Endodermal cell (in vitro differentiated cells): ENCODE data around the gene AMER3. TPM values are rescaled to one million over a fixed set of nuclear protein-coding genes. Genes with fewer than 3 reads are reported as not detected.

Source experiments
- DNase-seq: peaks from one replicate; pipeline ENCODE4 v3.0.0-alpha.2; 2017
- H3K27ac ChIP-seq: 2 replicates; pipeline ENCODE4 v1.5.1; 2013; ENCODE audit warnings: mild to moderate bottlenecking, low read depth, low read length, moderate library complexity
- H3K27me3 ChIP-seq: 2 replicates; pipeline ENCODE4 v1.6.1; 2013; ENCODE audit warnings: mild to moderate bottlenecking, low read length, moderate library complexity; ENCODE audit not compliant: insufficient read depth, control insufficient read depth, poor library complexity, severe bottlenecking
- H3K36me3 ChIP-seq: 2 replicates; pipeline ENCODE4 v1.7.0; 2013; ENCODE audit warnings: mild to moderate bottlenecking, low read length, moderate library complexity; ENCODE audit not compliant: control insufficient read depth, insufficient read depth
- H3K4me1 ChIP-seq: one replicate; pipeline ENCODE4 v1.7.0; 2013; ENCODE audit warnings: low read length; ENCODE audit not compliant: control insufficient read depth, insufficient read depth
- H3K4me3 ChIP-seq: 2 replicates; pipeline ENCODE4 v1.5.1; 2013; ENCODE audit warnings: mild to moderate bottlenecking, low read length, moderate library complexity
- H3K9ac ChIP-seq: 2 replicates; pipeline ENCODE4 v1.6.1; 2013; ENCODE audit warnings: mild to moderate bottlenecking, low read length, moderate library complexity; ENCODE audit not compliant: poor library complexity, severe bottlenecking; ENCODE audit errors: extremely low read depth
- H3K9me3 ChIP-seq: 2 replicates; pipeline ENCODE4 v1.6.1; 2013; ENCODE audit warnings: mild to moderate bottlenecking, low read length, moderate library complexity; ENCODE audit not compliant: control insufficient read depth
- H3K27ac Mint-ChIP-seq: 2 replicates; pipeline ENCODE4 v1.8.0; 2020; ENCODE audit warnings: mixed read lengths
- H3K27me3 Mint-ChIP-seq: 2 replicates; pipeline ENCODE4 v1.8.0; 2021; ENCODE audit warnings: mild to moderate bottlenecking, mixed read lengths; ENCODE audit not compliant: insufficient read depth
- H3K36me3 Mint-ChIP-seq: 2 replicates; pipeline ENCODE4 v1.8.0; 2020; ENCODE audit warnings: low read depth, mixed read lengths
- H3K4me1 Mint-ChIP-seq: 2 replicates; pipeline ENCODE4 v1.8.0; 2020; ENCODE audit warnings: mixed read lengths
- H3K4me3 Mint-ChIP-seq: 2 replicates; pipeline ENCODE4 v1.8.0; 2020; ENCODE audit warnings: mild to moderate bottlenecking, moderate library complexity, mixed read lengths
- H3K9me3 Mint-ChIP-seq: 2 replicates; pipeline ENCODE4 v1.8.0; 2020; ENCODE audit warnings: mild to moderate bottlenecking, mixed read lengths
- CTCF ChIP-seq: fragments of 200-600 bp; sonication (generic); conservative IDR thresholded peaks from 2 replicates; pipeline ENCODE4 v1.5.0; 2021; ENCODE audit warnings: antibody characterized with exemption, mild to moderate bottlenecking
- whole genome bisulfite sequencing, 2 experiments: methylation state at CpG; one replicate each; pipeline versions ENCODE4 v1.1.5 to v1.1.7; 2013; ENCODE audit warnings: missing lambda C conversion rate in 2 of 2, mixed read lengths in 1 of 2; ENCODE audit not compliant: insufficient coverage in 1 of 2, insufficient read length in 1 of 2; 5-methylcytosine and 5-hydroxymethylcytosine counted together
- total RNA-seq, 2 donors: library from RNA; stranded (reverse); fragmentation: NEBNext Ultra II Directional in 1 of 2; extraction: Animal tissue kit (Norgen Biotek cat#: 25700) in 1 of 2; gene quantifications; 2 replicates in 1 of 2; 3 replicates in 1 of 2; pipeline ENCODE4 v1.2.1, GENCODE V29; 2021

Gene AMER3
- total RNA-seq, 2 donors from 2014 or later: 0.91 to 2.3 TPM

GRCh38 chr2:130814931-130815680 is 59.8 kb downstream of the AMER3 start:
- H3K9me3 Mint-ChIP-seq: no peaks in the 10 kb centered on the region
- no peaks in the 10 kb centered on the region for H3K27me3 Mint-ChIP-seq
- Histone ChIP-seq H3K36me3 (no peaks in the 10 kb centered on the region), H3K9ac (no peak overlapping the region), H3K4me3 (no peak overlapping the region), H3K4me1 (no peaks in the 10 kb centered on the region), H3K27ac (no peak overlapping the region), H3K9me3 (no peaks in the 10 kb centered on the region), H3K27me3 (no peaks in the 10 kb centered on the region)
- TF ChIP-seq CTCF: no peak
- WGBS, 2 experiments: 96% methylated on average over 8 to 15 of the region's 15 CpGs
- H3K4me1 Mint-ChIP-seq: peaks cover 6% of the 10 kb centered on the region
- H3K27ac Mint-ChIP-seq: no peak overlapping the region
- H3K36me3 Mint-ChIP-seq: no peaks in the 10 kb centered on the region
- no peak for DNase-seq
- no peak overlapping the region for H3K4me3 Mint-ChIP-seq

Other genes with a start within 250 kb of the AMER3 start
- gene POTEI, start 246.2 kb upstream of the AMER3 start, total RNA-seq: 1 to 10 TPM in 1 of 2 donors, under 1 TPM in 1; 0.07 to 2.0 TPM
- gene CFC1B, start 234.3 kb upstream of the AMER3 start, total RNA-seq: not detected
- 1 to 10 TPM; 1.4 to 6.4 TPM for gene CFC1, start 156.0 kb upstream of the AMER3 start, total RNA-seq
- not detected for gene POTEJ, start 144.1 kb upstream of the AMER3 start, total RNA-seq
- gene GPR148, start 26.5 kb upstream of the AMER3 start, total RNA-seq: not detected
- gene ARHGEF4, start 81.4 kb downstream of the AMER3 start, total RNA-seq: 10 to 100 TPM; 50.3 to 54.7 TPM